LNCaP clone FGC (cell line): ENCODE data around the gene BACH2.

Source experiments
- DNase-seq: peaks from one replicate; pipeline ENCODE4 v3.0.0-alpha.2; 2011; ENCODE audit warnings: low read depth
- H3K4me3 ChIP-seq: 2 replicates; pipeline ENCODE4 v1.5.1; 2011; ENCODE audit warnings: mild to moderate bottlenecking, low read depth, low read length, control low read depth
- TF ChIP-seq, protein P1 (sequence below): IDR thresholded peaks from 2 replicates; pipeline ENCODE4 v1.5.1; 2012; ENCODE audit warnings: mild to moderate bottlenecking; ENCODE audit not compliant: control insufficient read depth, insufficient read depth; ENCODE audit errors: extremely low read depth

Gene BACH2

DNA sequence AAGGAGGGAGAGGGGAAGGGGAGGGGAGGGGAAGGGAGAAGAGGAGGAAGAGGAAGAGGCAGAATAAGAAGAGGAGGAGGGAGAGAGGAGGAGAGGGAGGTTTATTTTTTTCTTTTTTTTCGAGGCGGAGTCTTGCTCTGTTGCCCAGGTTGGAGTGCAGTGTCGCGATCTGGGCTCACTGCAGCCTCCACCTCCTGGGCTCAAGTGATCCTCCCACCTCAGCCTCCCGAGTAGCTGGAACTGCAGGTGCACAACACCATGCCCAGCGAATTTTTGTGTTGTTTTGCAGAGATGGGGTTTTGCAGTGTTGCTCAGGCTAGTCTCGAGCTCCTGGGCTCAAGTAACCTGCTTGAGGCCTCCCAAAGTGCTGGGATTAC, 408.5 kb downstream of the BACH2 start:
- no peak for DNase-seq
- TF ChIP-seq, protein P1, sequence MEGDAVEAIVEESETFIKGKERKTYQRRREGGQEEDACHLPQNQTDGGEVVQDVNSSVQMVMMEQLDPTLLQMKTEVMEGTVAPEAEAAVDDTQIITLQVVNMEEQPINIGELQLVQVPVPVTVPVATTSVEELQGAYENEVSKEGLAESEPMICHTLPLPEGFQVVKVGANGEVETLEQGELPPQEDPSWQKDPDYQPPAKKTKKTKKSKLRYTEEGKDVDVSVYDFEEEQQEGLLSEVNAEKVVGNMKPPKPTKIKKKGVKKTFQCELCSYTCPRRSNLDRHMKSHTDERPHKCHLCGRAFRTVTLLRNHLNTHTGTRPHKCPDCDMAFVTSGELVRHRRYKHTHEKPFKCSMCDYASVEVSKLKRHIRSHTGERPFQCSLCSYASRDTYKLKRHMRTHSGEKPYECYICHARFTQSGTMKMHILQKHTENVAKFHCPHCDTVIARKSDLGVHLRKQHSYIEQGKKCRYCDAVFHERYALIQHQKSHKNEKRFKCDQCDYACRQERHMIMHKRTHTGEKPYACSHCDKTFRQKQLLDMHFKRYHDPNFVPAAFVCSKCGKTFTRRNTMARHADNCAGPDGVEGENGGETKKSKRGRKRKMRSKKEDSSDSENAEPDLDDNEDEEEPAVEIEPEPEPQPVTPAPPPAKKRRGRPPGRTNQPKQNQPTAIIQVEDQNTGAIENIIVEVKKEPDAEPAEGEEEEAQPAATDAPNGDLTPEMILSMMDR: no peak
- no peak overlapping the region for H3K4me3 ChIP-seq

GRCh38 chr6:89887452-89888137, 409.0 kb downstream of the BACH2 start:
- TF ChIP-seq, protein P1: no peak
- no peak overlapping the region for H3K4me3 ChIP-seq
- DNase-seq: no peak

- H3K4me3 ChIP-seq: no peak overlapping the region
- DNase-seq: no peak
- TF ChIP-seq, protein P1: no peak
Observed at GRCh38 chr6:89886378-89887120, 410.1 kb downstream of the BACH2 start.
